Nucleus accumbens (tissue), 56 donors: Measurements from ENCODE around the gene HIP1.
"Not testable (repeated sequence)": the region's sequence is repeated elsewhere in the genome, so short reads cannot be mapped to it uniquely, and the experiment has no call there.

Experiments
- DNase-seq, 56 donors: peaks; one replicate each; lab custom pipeline; 2025; lab: John Stamatoyannopoulos, UW

HIP1 gene

GRCh38 chr7:75591467-75592255 lies 147.1 kb downstream of the HIP1 start:
- no peak for DNase-seq

DNA sequence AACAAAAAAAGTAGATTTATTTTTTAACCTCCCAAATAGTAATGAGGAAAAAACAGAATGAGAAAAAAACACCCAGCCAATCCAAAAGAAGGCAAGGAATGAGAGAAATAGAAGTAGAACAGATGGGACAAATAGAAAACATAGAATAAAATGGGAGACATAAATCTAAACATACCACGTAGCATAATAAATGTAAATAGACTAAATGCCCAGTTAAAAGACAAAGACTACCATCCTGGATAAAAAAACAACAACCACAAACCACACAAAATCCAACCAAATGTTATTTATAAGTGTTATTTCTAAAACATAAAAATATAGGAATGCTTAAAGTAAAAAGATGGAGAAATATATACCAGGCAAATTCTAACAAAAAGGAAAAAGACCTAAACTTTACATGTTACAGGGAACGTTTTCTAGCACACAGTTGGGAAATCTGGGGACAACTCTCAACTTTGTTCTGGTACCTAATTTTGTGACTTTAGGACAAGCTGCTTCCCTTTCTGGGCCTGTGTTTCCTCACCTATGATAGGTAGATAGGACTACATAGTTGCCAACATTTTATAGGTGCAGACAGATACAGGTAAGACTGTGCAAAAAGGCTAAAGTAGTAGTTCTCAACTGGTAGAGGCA lies 148.3 kb downstream of the HIP1 start:
- DNase-seq, result no peak

DNA sequence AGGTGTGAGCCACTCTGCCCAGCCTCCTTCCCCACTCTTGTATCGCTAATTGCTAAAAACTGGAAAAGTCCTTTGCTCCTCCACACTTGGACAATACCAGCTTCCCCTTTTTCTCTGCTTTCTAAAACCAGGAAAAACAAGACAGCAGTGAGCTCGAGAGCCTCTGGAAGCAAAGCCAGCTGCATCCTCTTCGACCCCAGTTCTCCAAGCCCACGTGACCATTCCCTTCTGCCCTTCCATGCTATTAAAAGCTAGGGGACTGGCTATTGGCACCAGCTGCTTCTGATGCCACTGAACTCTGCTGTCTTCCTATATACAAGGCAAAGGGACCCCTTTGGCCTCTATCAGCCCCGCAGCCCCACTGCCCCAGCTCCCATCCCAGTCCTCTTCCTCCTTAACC lies 154.4 kb downstream of the HIP1 start:
- DNase-seq, result no peak

GRCh38 chr7:75583255-75583654 lies 155.5 kb downstream of the HIP1 start:
- DNase-seq, result no peak

- no peak for DNase-seq
Measured at GRCh38 chr7:75579899-75580298, 158.8 kb downstream of the HIP1 start.

GRCh38 chr7:75578081-75578480 lies 160.7 kb downstream of the HIP1 start:
- no peak for DNase-seq

- peak in 5 of 56 donors; percentile 13 to 41 (median 16) for DNase-seq
Measured at GRCh38 chr7:75575488-75576121, 163.1 kb downstream of the HIP1 start.

DNA sequence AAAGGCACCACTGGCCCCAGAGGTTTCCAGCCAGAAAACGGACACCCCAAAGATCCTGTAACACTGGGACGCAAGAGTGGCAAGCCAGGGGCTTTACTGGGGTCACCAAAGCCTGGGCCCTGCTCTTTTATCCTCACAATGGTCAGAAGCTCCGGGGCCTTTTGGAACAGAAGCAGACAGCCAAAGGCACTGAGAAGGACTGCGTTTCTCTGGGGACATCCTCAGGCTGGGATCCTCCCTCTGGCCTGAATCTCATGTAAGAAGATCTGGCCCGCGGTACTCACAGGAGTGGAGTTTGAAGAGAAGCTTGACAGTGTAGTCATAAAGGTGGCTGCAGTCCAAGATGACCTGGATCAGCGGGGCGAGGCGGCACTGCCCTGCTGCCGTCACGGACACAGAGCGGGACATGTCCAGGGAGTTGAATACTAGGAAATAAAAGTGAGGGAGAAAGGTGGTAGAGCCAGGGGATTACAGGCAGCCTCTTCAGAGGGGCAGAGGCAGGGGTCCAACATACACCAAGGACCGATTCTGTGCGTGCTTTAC lies 165.2 kb downstream of the HIP1 start:
- no peak for DNase-seq

GRCh38 chr7:75572814-75573213 lies 165.9 kb downstream of the HIP1 start:
- DNase-seq, result peak in 1 of 56 donors; percentile 43

DNA sequence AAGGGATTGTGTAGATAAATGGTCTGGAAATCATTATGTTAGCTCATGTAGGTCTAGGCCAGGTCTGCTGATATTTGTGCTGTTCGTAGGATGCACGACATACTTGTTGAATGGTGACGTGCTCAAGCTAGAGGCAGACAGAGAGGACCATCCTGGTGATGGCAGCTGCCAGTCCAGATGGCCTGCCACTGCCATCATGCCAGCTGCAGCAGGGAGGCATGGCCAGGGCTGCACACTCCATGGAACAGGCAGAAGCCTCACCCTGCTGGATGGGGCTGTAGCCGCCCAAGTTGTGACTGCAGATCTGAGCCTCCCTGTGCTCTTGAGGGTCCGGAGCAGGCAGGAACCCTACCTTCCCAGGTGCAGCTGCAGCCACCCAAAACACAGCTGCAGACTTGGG lies 166.3 kb downstream of the HIP1 start:
- peak in 43 of 56 donors; percentile 12 to 79 (median 37) for DNase-seq

GRCh38 chr7:75571209-75571608 lies 167.5 kb downstream of the HIP1 start:
- no peak for DNase-seq

GRCh38 chr7:75569629-75570282 lies 169.0 kb downstream of the HIP1 start:
- not testable (repeated sequence) for DNase-seq

DNA sequence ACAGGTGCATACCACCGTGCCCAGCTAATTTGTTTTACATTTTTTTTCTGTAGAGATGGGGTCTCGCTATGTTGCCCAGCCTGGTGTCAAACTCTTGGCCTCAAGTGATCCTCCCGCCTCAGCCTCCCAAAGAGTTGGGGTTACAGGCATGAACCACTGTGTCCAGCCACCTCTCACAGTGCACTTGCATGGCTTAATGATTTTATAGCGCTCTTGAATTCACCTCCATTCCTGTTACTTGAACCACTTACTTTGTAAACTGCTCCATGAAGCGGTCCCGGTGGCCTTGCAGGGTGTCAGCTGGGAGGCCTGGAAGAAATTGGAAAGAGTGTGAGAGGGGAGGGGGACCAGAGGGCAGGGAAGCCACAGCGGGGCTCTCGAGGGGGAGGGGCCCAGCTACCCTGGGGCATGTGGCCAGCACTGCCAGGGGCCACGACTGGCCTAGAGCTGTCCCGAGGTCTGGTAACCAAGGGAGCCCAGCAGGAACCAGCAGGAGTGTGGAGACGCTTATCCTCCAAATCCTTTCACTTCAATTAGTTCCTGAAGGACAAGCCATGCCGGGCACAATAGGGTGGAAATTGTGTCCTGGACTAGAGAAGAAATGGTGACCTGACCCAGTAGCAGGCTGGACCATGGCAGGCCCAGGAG lies 170.7 kb downstream of the HIP1 start:
- DNase-seq, result peak in 35 of 56 donors; percentile 8 to 78 (median 28)

- peak in 2 of 56 donors; percentile 16 for DNase-seq
Measured at GRCh38 chr7:75565132-75565837, 173.5 kb downstream of the HIP1 start.

- DNase-seq, result no peak
Measured at GRCh38 chr7:75563171-75563570, 175.6 kb downstream of the HIP1 start.

DNA sequence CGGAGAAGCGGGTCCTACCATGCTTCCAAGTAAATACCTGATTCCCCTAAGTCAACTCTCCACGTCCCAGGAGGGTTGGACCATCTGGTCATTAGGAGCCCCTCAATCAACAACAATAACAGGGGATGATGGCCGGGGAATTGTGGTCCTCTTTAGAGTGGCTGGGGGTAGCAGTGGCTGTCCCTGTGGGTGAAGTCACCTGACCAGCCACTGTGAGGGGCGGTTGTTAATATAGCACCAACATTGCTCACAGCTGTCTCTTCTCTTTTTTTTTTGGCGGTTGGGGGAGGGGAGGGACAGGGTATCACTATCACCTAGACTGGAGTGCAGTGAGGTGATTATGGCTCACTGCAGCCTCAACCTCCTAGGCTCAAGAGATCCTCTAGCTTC lies 178.8 kb downstream of the HIP1 start:
- DNase-seq, result no peak

DNA sequence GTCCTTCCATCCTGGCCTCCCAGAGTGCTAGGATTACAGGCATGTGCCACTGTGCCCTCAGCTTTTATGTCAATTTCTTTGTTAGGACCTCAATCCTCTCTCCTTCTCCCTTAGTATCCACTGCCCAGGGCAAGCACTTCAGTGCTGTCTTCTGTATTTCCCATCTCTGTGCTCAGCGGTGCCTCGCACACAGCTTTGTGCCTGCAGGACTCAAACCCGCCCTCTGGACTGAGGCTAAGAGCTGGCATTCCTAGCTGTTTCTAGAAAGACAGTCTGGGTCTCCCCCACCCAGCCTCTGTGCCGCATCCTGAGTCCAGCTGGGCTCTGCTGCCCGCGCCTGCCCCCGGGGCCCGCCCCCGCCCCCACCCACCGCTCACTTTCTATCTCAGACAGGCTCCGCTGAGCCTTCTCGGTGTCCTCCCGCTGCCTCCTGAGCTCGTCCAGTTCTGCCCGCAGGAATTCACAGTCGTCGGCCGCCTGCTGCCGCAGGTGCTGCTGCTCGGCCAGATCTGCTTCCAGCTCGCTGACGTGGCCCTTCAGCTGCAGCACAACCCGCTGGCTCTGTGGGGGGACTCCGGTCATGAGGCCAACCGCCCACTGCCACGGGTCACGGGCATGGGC lies 179.3 kb downstream of the HIP1 start:
- peak in 3 of 56 donors; percentile 8 to 30 (median 16) for DNase-seq

GRCh38 chr7:75556835-75557234 lies 181.9 kb downstream of the HIP1 start:
- DNase-seq, result not testable (repeated sequence)

GRCh38 chr7:75555736-75556135 lies 183.0 kb downstream of the HIP1 start:
- no peak for DNase-seq
